Breast epithelium (tissue), 4 donors: Measurements from ENCODE around the gene NDUFS3. TPM values are rescaled to one million over a fixed set of nuclear protein-coding genes. Genes with fewer than 3 reads are reported as not detected.

Experiments
- DNase-seq, 2 donors: peaks; one replicate each; pipeline ENCODE4 v3.0.0-alpha.2; 2019; ENCODE audit warnings: low spot score in 2 of 2
- H3K27ac ChIP-seq, 2 donors: fragments of 200-600 bp; sonication (generic) in 1 of 2; one replicate each; pipeline ENCODE4 v1.5.1; 2016 to 2019; ENCODE audit warnings: mild to moderate bottlenecking in 1 of 2
- H3K27me3 ChIP-seq, 2 donors: fragments of 200-600 bp; sonication (generic) in 1 of 2; one replicate each; pipeline versions ENCODE4 v1.5.1 to v1.6.0; 2017 to 2019; ENCODE audit warnings: control low read depth in 1 of 2, mild to moderate bottlenecking in 1 of 2
- H3K36me3 ChIP-seq: fragments of 200-600 bp; one replicate; pipeline ENCODE4 v1.5.1; 2019
- H3K4me1 ChIP-seq, 2 donors: fragments of 200-600 bp; sonication (generic); one replicate each; pipeline ENCODE4 v1.5.1; 2016 to 2019; ENCODE audit warnings: control low read depth in 1 of 2
- H3K4me3 ChIP-seq, 3 donors: fragments of 200-600 bp; sonication (generic); 1 replicate in 2 of 3; 2 replicates in 1 of 3; pipeline ENCODE4 v1.5.1; 2016 to 2019; ENCODE audit warnings: mild to moderate bottlenecking in 3 of 3, moderate library complexity in 2 of 3
- H3K9me3 ChIP-seq, 2 donors: fragments of 200-600 bp; sonication (generic) in 1 of 2; one replicate each; pipeline ENCODE4 v1.5.1; 2016 to 2019; ENCODE audit warnings: control low read depth in 1 of 2
- POLR2A ChIP-seq: fragments of 450-650 bp; IDR thresholded peaks from one replicate; pipeline ENCODE4 v1.6.1; 2016; ENCODE audit warnings: antibody characterized with exemption, mild to moderate bottlenecking, moderate library complexity
- POLR2AphosphoS5 ChIP-seq, 3 donors: sonication (generic); formaldehyde crosslinking; IDR thresholded peaks; one replicate each; pipeline ENCODE4 v1.6.1; 2017; ENCODE audit warnings: antibody characterized with exemption in 3 of 3
- intact Hi-C: fragments of 100-400 bp; cut with DNase I; formaldehyde crosslinking; loops from one replicate; pipeline ENCODE4 v1.15.1; 2023; ENCODE audit warnings: low total_unique reads
- total RNA-seq, 3 donors: library from RNA; depleted of rRNA; stranded (reverse); fragments of >200 nt; gene quantifications; one replicate each; pipeline ENCODE4 v1.1.0, GENCODE V29; 2016
- TF ChIP-seq, protein P1 (sequence below), 3 donors: fragments of 450-650 bp; IDR thresholded peaks; one replicate each; pipeline ENCODE4 v1.5.1; 2016 to 2017; ENCODE audit warnings: antibody characterized with exemption in 3 of 3, mild to moderate bottlenecking in 3 of 3, moderate library complexity in 3 of 3

Gene NDUFS3
- total RNA-seq, 3 donors from 2014 or later = 49.0 to 59.7 (median 49.2) TPM

DNA sequence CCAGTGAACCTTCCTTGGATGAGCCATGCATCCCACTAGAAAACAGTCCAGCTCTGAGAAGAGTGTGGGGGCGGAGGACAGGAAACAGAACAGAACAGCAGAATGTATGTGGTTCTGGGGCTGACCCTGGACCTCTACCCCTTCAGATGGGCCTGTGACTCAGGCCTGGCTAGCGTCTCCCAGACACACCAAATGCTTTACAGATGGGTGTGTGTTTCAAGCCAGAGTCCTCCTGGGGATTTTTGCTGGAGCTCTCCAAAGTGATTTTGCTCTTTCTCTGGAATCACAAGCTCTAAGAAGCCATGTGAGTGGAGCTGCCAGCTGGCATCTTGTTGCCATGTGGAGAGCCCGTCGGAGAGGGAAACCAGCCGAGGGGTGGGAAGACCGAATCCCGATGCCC lies 28.5 kb downstream of the NDUFS3 start:
- Histone ChIP-seq H3K36me3 (no peaks in the 10 kb centered on the region), H3K9me3 (no peaks in the 10 kb centered on the region), H3K4me1 (no peaks in the 10 kb centered on the region), H3K4me3 (no peak overlapping the region), H3K27ac (no peak overlapping the region), H3K27me3 (no peaks in the 10 kb centered on the region)
- no peak for DNase-seq
- intact Hi-C loops = no loop called here
- TF ChIP-seq, protein P1, sequence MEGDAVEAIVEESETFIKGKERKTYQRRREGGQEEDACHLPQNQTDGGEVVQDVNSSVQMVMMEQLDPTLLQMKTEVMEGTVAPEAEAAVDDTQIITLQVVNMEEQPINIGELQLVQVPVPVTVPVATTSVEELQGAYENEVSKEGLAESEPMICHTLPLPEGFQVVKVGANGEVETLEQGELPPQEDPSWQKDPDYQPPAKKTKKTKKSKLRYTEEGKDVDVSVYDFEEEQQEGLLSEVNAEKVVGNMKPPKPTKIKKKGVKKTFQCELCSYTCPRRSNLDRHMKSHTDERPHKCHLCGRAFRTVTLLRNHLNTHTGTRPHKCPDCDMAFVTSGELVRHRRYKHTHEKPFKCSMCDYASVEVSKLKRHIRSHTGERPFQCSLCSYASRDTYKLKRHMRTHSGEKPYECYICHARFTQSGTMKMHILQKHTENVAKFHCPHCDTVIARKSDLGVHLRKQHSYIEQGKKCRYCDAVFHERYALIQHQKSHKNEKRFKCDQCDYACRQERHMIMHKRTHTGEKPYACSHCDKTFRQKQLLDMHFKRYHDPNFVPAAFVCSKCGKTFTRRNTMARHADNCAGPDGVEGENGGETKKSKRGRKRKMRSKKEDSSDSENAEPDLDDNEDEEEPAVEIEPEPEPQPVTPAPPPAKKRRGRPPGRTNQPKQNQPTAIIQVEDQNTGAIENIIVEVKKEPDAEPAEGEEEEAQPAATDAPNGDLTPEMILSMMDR (IDR thresholded peaks at IDR 0.05) = no peak
- no peak for TF ChIP-seq POLR2A
- no peak for TF ChIP-seq POLR2AphosphoS5 (IDR thresholded peaks at IDR 0.05)

GRCh38 chr11:47609675-47610074 lies 30.8 kb downstream of the NDUFS3 start:
- no peak overlapping the region for H3K4me3 ChIP-seq
- H3K27ac ChIP-seq = no peak overlapping the region
- H3K9me3 ChIP-seq = no peaks in the 10 kb centered on the region
- TF ChIP-seq POLR2AphosphoS5 (IDR thresholded peaks at IDR 0.05) (no peak), POLR2A (no peak)
- TF ChIP-seq, protein P1 (IDR thresholded peaks at IDR 0.05) = no peak
- H3K36me3 ChIP-seq = no peaks in the 10 kb centered on the region
- no peaks in the 10 kb centered on the region for H3K27me3 ChIP-seq
- H3K4me1 ChIP-seq = no peaks in the 10 kb centered on the region
- DNase-seq = no peak
- intact Hi-C loops = no loop called here

GRCh38 chr11:47611348-47611794 lies 32.5 kb downstream of the NDUFS3 start:
- Histone ChIP-seq H3K27ac (no peak overlapping the region), H3K36me3 (no peaks in the 10 kb centered on the region), H3K4me1 (no peaks in the 10 kb centered on the region), H3K4me3 (no peak overlapping the region), H3K9me3 (no peaks in the 10 kb centered on the region), H3K27me3 (no peaks in the 10 kb centered on the region)
- no peak for DNase-seq
- TF ChIP-seq POLR2AphosphoS5 (IDR thresholded peaks at IDR 0.05) (no peak), POLR2A (no peak)
- TF ChIP-seq, protein P1 (IDR thresholded peaks at IDR 0.05) = no peak
- intact Hi-C loops = no loop called here

DNA sequence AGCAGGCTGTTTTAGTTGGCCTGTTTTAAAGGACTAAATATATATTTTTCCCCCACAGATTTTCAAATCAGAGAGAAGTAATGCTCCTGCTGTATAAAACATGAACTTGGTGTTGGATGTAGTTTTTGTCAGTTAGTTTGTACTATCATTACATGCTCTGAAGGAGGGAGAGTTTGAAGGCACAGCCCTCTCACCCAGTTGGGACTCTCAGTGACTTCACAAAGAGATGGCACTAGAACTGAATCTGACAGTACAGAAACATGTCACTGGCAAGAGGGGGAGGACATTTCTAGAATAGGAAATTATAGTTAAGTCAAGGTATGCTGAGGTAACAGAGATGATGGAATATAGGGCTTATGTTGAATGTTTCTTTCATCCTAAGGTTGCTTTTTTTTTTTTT lies 36.4 kb downstream of the NDUFS3 start:
- no peak for DNase-seq

GRCh38 chr11:47616726-47617416 lies 38.0 kb downstream of the NDUFS3 start:
- Histone ChIP-seq H3K27me3 (no peaks in the 10 kb centered on the region), H3K27ac (no peak overlapping the region), H3K4me1 (no peaks in the 10 kb centered on the region), H3K36me3 (no peaks in the 10 kb centered on the region), H3K4me3 (no peak overlapping the region), H3K9me3 (no peaks in the 10 kb centered on the region)
- no peak for DNase-seq
- intact Hi-C loops = no loop called here
- TF ChIP-seq POLR2AphosphoS5 (IDR thresholded peaks at IDR 0.05) (no peak), POLR2A (no peak)
- TF ChIP-seq, protein P1 (IDR thresholded peaks at IDR 0.05) = peak in 1 of 3 donors; percentile 49

More for the DNA sequence above, 36.4 kb downstream of the NDUFS3 start:
- Histone ChIP-seq H3K36me3 (no peaks in the 10 kb centered on the region), H3K9me3 (no peaks in the 10 kb centered on the region), H3K4me1 (no peaks in the 10 kb centered on the region), H3K27me3 (no peaks in the 10 kb centered on the region), H3K4me3 (no peak overlapping the region), H3K27ac (no peak overlapping the region)
- intact Hi-C loops = no loop called here
- no peak for TF ChIP-seq POLR2A
- TF ChIP-seq, protein P1 (IDR thresholded peaks at IDR 0.05) = no peak
- no peak for TF ChIP-seq POLR2AphosphoS5 (IDR thresholded peaks at IDR 0.05)
